Measurements from ENCODE around the gene PRDM16. TPM values are rescaled to one million over a fixed set of nuclear protein-coding genes. Genes with fewer than 3 reads are reported as not detected.
"Not testable (repeated sequence)": the region's sequence is repeated elsewhere in the genome, so short reads cannot be mapped to it uniquely, and the experiment has no call there.

Gene PRDM16
- total RNA-seq, 1 donor from 2014 or later = 1.5 TPM

- no peak for DNase-seq
These were observed 95.7 kb downstream of the PRDM16 start for GRCh38 chr1:3164671-3165070.

GRCh38 chr1:3165189-3165588 lies 96.2 kb downstream of the PRDM16 start:
- DNase-seq = not testable (repeated sequence)

DNA sequence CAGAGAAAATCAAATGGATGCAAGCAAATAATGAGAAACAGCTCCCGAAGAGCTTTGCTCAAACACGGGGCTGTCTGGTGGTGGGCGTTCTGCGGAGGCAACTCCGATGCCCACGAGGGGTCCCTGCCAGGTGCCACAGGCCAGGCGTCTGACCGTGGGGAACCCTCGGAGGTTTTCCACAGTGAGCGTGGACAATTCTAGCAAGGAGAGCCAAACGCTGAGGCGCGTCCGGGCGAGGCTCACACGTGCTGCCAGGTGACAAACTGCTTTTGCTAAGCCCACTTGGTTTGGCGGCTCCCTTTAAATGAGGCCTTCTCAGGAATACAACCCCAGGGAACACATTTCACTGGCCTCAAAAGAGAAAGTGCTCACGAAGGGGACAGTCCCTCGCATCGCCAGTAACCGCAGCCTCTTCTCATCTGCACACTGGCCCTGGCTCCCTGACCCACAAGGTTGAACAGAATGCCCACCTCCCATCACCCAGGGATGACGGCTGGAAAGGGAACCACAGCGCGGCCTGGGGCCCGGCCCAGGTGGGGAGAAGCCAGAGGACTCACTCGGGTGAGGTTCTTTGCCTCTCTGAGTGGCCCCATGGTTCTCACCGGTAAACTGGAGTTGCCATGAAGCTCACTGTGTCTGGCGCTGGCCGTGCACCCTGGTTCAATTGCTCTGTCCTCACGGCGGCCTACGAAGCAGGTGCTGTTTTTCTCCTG lies 97.4 kb downstream of the PRDM16 start:
- no peak for DNase-seq

- DNase-seq = no peak
These were observed 98.3 kb downstream of the PRDM16 start for GRCh38 chr1:3167255-3167654.

- no peak for DNase-seq
These were observed 99.7 kb downstream of the PRDM16 start for GRCh38 chr1:3168678-3169077.

DNA sequence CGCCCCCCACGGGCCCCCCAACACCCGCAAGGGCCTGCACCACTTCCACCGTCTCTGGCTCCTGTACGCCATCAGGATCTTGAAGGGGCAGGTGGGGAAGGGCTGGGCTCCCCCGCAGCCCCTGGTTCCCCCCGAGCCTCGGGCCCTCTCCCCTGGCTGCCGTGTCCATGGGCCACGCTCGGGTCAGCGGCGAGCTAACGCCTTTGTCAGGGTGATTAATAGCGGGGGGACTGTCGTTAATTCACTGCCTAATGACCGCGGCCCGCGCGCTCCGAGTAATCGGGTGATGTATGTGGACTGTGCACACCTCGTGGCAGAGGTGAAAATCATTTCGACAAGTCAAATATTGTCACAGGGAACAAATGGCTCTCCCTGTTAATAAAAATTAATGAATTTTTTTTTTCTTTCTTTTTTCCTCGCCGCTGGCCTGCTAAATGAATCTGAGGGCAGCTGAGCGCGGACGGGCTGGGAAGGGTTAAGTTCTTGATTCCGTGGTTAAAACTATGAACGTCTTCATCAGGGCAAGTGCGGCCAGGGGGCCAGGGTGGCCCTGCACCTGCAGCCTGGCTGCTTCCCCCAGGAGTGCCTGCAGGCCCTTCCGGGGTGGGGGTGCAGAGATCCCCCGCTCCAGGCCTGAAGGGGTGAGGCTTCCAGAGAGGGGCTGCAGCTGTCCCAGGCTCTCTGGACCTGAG lies 100.8 kb downstream of the PRDM16 start:
- DNase-seq = no peak

GRCh38 chr1:3170561-3171453 lies 101.8 kb downstream of the PRDM16 start:
- peak; percentile 18 for DNase-seq

DNA sequence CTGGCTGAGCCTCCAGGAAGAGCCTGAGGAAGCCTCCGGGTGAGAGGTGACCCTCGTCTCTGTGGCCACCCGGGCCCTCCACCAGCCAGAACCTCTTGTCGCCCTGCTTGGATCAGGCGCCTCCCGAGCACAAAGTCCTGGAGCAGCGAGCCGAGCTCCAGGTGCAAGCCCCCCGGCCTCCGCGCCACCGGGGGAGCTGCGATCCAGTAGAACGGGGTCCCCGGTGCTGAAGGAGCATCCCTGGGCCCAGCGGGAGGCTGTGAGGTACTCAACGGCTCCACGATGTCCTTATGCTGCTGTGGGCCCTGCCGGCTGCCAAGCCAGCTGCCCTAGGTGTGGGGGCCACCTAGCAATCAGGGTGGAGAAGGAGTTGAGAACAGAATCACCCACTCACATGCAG lies 102.8 kb downstream of the PRDM16 start:
- DNase-seq = no peak

GRCh38 chr1:3172431-3173380 lies 103.7 kb downstream of the PRDM16 start:
- DNase-seq = no peak

DNA sequence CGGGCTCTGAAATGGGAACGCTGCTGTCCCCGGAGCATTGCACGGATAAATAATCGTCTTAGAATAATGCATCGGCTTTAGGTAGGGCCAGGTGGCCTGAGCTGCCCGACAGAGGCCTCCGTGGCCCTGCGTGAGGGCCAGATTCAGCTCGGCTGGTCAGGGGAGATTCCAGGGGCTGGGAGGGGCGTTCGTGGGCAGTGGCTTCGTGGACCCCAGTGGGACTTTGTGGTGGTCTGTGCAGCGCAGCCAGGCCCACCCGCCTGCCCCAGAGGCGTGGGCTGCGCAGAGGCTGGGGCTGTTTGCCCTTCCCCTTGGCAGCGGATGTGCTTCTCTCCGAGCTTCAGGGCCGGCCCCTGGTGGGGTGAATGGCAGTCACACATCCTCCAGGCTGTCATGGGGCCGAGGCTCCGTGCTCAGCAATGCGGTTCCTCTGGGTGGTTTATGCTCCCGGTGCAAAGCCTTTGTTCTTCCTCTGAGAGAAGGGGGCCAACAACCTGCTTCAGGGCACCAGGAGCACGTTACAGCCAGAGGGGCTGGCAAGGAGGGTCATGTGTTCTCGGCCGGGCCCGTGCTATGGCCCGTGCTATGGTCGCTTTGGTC lies 104.5 kb downstream of the PRDM16 start:
- DNase-seq = no peak

DNA sequence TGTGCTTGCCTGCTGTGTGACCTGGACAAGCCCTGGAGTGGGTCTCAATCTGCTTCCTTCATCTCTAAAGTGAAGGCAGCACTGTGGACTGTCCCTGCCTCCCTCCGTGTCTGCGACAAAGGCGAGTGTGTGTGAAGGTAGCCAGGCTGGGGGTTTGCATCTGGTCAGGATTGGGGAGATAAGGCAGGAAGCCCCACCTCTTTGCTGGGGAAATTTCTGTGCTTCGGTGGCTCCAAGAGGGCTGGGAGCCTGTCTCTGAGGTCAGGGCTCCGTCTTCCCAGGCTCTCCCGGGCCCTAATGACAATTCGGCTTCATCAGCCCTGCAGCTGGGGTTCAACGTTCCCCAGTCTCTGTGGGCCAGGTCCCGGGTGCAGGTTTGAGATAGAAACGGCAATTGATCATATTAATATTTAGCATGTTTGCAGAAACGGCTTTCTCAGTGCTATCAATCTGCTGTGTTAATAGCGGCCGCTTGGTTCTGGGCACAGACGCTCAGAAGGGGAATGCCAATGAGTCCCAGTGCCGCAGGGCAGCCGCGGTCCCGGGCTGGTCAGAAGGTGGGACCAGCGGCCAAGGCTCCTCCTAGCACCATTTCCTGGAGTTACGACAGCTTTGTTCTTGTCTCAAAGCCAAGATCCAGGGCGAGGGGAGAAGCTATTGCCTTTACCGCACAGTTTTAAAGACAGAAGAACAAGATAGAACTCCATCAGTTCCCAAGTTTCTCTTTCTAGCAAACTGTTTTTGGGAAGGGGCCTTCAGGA lies 105.7 kb downstream of the PRDM16 start:
- no peak for DNase-seq

- DNase-seq = no peak
These were observed 106.5 kb downstream of the PRDM16 start for GRCh38 chr1:3175486-3175885.

- no peak for DNase-seq
These were observed 107.0 kb downstream of the PRDM16 start for GRCh38 chr1:3176028-3176427.

DNA sequence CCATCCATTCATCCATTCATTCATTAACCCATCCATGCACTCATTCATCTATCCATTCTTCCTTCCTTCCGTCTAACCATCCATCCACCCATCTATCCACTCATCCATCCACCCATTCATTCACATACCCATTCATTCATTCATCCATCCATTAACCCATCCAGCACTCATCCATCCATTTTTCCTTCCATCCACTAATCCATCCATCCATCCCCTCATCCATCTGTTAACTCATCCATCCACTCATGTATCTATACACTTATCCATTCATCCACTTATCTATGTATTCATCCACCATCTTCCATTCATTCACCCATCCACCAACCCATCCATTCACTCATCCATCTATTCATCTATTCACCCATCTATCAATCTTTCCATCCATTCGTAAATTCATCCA lies 107.8 kb downstream of the PRDM16 start:
- no peak for DNase-seq

DNA sequence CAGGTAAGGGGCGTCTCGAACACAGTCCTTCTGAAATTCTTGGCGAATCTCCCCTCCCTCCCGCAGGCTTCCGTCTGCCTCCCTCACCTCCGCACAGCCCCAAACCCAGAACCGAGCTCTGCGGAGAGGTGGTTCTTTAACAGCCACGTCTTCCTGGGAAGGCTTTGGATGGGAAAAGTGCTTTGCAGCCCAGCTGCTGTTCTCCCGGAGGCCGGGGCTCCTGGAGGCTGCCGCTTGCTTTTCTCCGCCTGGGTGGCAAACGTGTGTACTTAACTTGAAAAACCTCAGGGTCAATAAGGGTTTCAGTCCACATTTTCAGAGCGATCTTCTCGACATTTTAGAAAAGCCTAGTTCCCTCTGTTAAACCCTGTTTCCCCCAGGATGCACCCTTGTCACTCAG lies 109.3 kb downstream of the PRDM16 start:
- DNase-seq = no peak

- DNase-seq = no peak
These were observed 110.5 kb downstream of the PRDM16 start for GRCh38 chr1:3179471-3179870.

DNA sequence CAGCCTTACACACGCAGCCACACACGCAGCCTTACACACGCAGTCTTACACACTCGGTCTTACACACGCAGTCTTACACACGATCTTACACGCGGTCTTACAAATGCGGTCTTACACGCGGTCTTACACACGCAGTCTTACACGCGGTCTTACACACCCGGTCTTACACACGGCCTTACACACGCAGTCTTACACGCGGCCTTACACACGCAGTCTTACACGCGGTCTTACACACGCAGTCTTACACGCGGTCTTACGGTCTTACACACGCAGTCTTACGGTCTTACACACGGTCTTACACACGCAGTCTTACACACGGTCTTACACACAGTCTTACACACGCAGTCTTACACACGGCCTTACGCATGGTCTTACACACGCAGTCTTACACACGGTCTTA lies 111.9 kb downstream of the PRDM16 start:
- DNase-seq = no peak

- DNase-seq = no peak
These were observed 113.0 kb downstream of the PRDM16 start for GRCh38 chr1:3181956-3182355.

DNA sequence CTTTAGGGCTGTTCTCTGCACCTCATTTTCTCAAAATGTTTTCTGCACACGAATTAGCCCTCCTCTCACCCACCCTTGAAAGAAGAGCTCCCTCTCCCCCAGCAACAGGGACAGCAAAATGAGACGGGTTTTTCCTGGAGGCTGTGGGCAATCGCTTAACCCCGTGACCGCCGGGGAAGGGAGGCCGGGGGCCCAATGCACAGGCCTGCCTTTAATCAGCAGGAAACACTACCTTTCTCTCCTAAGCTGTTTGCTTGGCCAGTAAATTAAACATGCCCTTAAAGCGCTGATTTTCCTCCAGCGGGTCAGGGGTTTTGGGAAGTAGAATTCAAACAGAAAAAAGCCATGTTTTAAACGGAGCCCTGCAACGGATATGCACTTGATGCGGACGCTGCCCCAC lies 114.4 kb downstream of the PRDM16 start:
- DNase-seq = no peak

GRCh38 chr1:3183813-3184212 lies 114.8 kb downstream of the PRDM16 start:
- no peak for DNase-seq

DNA sequence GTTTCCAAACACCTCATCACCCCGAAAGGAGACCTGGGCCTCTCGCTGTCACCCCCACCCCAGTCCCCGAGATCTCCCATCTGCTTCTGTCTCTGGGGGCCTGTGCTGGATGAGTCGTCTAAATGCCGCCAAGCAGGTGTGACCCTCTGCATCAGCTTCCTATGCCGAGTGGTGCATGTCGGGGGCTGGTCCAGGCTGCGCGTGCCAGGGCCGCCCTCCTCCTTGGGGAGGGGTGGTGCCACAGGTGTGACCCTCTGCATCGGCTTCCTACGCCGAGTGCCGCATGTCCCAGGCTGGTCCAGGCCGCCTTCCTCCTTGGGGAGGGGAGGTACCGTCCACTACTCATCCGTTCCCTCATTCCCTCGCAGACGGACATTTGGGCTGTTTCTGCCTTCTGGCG lies 115.7 kb downstream of the PRDM16 start:
- no peak for DNase-seq
